HG02763 (cell line): Measurements from ENCODE around the gene IMPG2.

Source experiments
- ATAC-seq: cut with Tn5 transposase; IDR thresholded peaks from one replicate; pipeline ENCODE4 v1.9.1; 2021; ENCODE audit warnings: mild to moderate bottlenecking, moderate library complexity; ENCODE audit not compliant: unreplicated experiment

Gene IMPG2

DNA sequence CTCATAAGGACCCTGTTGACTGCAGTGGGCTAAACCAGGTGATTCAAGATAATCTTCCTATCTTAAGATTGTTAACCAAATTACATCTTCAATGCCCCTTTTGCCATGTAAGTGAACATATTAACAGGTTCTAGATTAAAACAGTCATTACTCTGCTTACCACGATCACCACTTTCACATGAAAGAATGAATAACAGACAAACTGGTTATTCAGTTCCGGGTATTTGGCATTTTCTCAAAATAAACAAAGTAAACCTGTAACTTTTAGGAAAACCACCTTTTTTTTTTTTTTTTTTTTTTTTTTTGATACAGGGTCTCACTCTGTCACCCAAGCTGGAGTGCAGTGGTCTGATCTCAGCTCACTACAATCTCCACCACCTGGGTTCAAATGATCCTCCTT lies 131.2 kb downstream of the IMPG2 start:
- no peak for ATAC-seq

- ATAC-seq, result no peak
Observed at GRCh38 chr3:101185341-101185740, 135.0 kb downstream of the IMPG2 start.

DNA sequence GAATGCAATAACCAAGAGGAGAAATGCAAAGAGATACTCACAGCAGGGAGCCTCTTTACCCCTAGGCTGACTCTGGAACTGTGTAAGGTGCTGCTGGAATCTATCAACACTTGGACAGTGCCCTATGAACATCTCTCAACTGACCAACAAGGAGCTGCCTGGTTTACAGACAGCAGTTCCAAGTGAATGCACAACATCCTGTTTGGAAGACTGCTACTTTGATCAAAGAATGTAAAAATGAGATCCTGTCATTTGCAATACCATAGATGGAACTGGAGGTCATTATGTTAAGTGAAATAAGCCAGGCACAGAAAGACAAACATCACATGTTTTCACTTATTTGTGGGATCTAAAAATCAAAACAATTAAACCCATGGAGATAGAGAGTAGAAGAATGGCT lies 136.3 kb downstream of the IMPG2 start:
- ATAC-seq, result no peak

DNA sequence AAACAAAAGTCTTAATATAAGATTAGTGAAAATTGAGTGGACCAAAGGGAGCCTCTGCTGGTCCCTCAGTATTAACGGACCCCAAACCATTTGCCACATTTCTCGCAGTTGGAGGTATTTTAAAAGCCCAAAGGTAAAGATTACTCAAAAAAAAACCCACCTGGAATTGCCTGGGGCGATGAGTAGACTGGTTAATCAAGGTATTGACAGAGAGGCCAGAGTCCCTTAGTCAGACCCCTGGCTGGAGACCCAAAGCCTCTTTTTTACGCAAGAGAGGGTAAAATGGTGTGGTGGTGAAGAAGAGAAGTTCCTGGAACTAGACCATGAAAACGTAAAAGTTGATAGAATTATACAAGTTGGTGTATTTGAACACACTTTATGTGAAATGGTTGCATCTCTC lies 137.2 kb downstream of the IMPG2 start:
- ATAC-seq, result no peak

GRCh38 chr3:101182734-101183133 lies 137.6 kb downstream of the IMPG2 start:
- ATAC-seq, result no peak

GRCh38 chr3:101181801-101182200 lies 138.6 kb downstream of the IMPG2 start:
- no peak for ATAC-seq

- no peak for ATAC-seq
Observed at GRCh38 chr3:101179637-101180036, 140.7 kb downstream of the IMPG2 start.

- ATAC-seq, result no peak
Observed at GRCh38 chr3:101177577-101177976, 142.8 kb downstream of the IMPG2 start.
